H4 (cell line): ENCODE data around the gene DISC1. TPM values are rescaled to one million over a fixed set of nuclear protein-coding genes. Genes with fewer than 3 reads are reported as not detected.
"Not testable (repeated sequence)": the region's sequence is repeated elsewhere in the genome, so short reads cannot be mapped to it uniquely, and the experiment has no call there.

Experiments
- DNase-seq: peaks from one replicate; pipeline ENCODE4 v3.0.0-alpha.2; 2015; ENCODE audit warnings: low spot score
- total RNA-seq: library from RNA; depleted of rRNA; stranded (reverse); fragments of >200 nt; shearing (Covaris generic); gene quantifications from 2 replicates; pipeline ENCODE4 v1.2.3, GENCODE V29; 2014

DISC1 gene
- total RNA-seq, 1 experiment from 2014 or later, result 3.4 TPM

- DNase-seq, result no peak
These were observed 302.7 kb downstream of the DISC1 start for GRCh38 chr1:231929311-231929710.

GRCh38 chr1:231930257-231930947 is 303.8 kb downstream of the DISC1 start:
- no peak for DNase-seq

- no peak for DNase-seq
These were observed 304.6 kb downstream of the DISC1 start for GRCh38 chr1:231931146-231931545.

GRCh38 chr1:231931846-231932454 is 305.4 kb downstream of the DISC1 start:
- no peak for DNase-seq

DNA sequence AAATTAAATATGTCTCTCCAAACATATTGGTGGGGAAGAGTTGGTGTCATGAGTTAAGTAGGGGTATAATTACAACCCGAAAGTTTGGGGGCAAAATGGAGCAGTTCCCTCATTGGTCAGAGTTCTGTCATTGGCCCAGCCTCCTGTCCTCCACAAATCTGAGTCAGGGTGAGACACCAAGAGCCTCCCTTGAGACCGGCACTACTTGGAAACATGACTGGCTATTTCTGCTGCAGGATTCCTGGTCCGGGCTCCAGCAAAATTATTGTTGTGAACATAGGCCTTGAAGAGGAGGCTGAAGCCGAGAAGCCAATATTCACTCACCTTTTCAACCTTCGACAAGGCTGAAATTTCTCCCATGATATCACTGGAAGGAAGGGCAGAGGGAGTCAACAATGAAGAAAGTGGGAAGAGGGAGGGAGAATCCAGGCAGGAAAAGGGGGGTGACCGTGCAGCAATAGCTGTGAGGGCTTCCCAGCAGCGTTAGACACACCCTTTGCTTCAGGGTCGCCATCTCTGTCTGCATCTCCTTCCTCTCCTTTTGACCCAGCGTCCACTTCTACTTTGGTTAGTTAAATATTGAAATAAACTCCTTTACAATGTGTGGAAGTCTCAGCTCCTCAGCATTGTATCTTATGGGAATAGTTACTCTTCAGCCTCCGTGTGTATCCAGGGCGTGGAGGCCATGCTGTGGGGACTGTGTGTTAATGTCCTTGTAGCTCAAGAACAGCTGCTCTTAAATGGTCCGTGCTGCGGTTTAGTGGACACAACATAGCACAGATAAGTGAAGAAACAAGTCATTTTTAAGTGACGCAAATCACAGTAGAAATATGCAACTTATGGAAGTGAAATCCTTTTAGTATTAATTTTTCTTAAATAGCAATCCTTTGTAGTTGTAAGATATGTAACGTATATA is 307.4 kb downstream of the DISC1 start:
- DNase-seq, result no peak

GRCh38 chr1:231934797-231935196 is 308.2 kb downstream of the DISC1 start:
- peak; percentile 62 for DNase-seq

DNA sequence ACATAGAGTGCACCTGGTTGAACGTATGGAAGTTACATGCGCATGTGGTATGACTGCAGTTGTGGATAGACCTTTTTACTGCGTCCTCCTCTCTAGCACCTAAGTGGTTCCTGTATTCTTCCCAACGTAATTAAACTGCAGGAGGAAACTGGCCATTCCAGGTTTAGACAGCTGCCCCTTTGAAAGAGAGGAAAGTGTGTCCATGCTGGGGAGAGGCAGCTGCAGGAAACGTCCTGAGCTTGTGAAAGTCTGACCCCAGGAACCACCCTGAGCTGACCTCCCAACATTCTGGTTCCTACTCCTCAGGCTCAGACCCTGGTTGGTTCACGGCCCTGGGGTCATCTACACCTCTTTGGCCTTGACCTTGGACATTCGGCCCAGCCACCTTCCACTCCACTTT is 309.3 kb downstream of the DISC1 start:
- DNase-seq, result no peak

GRCh38 chr1:231936983-231937775 is 310.6 kb downstream of the DISC1 start:
- DNase-seq, result no peak

- DNase-seq, result no peak
These were observed 311.6 kb downstream of the DISC1 start for GRCh38 chr1:231938211-231938610.

GRCh38 chr1:231938711-231939110 is 312.1 kb downstream of the DISC1 start:
- DNase-seq, result no peak

DNA sequence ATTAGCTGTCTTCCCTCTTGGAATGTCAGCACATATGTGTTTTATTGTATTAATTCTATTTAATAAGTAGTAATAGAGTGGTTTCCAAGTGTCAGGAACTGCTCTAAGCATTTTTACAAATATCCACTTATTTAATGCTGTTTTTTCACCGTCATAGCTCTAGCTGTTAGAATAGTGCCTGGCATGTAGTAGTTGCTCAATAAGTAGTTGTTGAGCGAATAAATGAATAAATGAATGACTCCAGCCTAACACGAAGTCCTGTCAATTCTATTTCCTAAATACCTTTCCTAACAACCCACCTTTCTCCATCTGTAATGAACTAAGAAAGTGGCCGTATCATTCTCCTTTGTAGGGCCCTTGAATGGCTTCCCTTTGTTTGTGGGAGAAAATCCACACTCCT is 312.5 kb downstream of the DISC1 start:
- no peak for DNase-seq

DNA sequence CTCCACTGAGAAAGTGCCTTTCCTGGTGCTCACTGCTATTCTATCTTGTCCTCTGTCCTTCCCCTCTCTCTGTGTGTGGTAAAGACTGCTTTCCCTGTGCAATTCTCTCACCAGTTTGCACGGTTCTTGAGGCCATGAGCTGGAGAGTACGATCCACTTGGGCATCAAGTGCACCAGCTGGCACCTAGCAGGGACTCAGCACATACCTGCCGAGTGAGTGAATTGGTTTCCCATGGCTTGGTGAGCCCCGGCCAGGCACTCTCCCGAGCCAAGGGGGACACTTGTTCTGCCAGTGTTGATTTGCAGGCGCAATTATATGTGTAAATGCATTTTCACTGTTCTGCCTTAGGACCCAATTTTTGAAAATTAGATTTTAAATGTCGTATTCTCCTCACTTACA is 313.5 kb downstream of the DISC1 start:
- no peak for DNase-seq

GRCh38 chr1:231940701-231941100 is 314.1 kb downstream of the DISC1 start:
- DNase-seq, result no peak

DNA sequence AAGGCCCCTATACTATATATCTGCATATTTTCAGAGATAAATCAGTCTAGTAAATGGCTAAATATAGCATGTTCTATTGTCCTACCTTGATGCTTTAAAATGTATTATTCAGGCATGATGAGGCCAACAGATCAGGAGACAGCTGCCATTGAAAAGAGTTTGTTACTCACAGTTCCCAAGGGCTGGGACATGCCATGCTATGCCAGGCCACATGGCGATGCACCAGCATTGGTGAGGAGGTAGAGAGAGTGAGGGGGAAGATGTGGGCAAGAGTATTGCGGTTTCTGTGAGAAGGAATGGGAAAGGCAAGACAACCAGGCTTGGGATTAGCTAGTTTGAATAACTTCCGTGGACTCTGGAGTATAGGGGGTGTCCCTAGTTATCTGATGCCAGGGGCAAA is 316.5 kb downstream of the DISC1 start:
- no peak for DNase-seq

- not testable (repeated sequence) for DNase-seq
These were observed 321.5 kb downstream of the DISC1 start for GRCh38 chr1:231948102-231948501.

DNA sequence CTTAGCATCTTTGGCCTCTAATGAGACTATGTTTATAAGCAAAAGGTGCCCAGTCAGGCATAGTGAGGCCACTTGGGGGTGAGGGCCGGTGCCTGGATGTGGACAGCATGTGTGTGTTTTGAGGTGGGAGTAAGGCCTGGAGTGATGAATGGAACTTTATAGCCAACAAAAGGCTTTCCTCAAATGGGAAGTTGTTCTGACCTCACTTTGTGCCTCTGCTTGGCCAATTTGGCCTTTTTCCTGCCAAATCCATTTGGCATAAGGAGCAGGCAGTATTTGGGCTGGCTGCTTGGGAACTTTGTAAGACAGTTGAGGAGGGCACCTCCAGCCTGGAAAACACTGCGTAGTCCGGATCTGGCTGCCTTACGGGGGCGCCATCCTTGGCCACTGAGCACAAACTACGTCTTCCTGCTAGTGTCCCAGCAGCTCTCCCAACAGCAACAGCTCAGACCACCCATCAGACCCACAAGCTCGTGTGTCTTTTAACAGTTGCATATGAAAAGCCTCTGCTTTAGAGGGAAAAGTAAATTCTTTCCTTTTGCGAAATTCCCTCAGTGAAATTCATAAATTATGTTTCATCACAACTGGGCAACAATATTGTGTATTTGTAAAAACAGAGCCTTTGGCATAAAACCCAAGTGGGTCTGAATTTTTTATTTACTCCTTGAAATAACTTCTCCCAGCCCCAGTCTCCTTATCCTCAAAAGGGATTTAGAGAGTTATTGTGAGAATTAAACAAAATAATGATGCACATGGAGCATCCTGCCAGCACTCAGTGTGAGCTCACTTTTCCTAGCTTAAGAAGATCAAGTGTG is 322.9 kb downstream of the DISC1 start:
- DNase-seq, result no peak

DNA sequence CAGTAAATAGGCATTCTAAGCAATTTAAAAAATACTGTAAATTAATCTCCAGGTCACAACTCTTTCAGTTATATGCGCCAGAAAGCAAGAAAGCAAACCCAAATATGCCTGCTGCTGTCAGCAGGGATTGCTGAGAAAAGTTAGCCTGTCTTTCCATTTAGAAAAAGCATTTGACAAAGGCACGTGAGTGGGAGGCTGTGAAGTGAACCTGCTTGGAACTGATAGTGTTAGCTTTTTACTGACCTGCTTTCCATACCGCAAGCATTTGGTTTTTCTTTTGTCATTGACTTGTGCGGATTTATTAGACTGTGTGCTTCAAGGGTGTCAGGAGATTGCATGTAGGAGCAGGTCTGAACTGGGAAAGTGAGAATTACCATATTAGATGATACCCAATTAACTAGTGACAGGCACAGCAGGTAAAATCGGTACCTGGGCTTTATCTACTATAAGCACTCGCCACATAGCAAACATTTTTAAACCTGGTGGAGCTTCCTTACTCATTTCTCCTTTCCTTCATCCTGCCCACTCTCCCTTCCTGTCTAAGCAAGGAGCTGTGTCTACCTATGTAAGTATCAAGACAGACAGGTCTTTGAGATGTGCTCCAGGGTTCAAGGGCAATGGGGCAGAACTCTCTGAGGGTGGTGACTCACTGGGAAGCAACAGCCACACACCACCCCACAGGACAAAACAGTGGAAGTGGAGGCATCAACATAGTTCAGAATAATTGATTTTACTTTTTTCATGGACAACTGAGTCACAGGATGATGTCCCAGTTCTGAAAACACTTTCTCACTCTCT is 323.9 kb downstream of the DISC1 start:
- DNase-seq, result no peak

DNA sequence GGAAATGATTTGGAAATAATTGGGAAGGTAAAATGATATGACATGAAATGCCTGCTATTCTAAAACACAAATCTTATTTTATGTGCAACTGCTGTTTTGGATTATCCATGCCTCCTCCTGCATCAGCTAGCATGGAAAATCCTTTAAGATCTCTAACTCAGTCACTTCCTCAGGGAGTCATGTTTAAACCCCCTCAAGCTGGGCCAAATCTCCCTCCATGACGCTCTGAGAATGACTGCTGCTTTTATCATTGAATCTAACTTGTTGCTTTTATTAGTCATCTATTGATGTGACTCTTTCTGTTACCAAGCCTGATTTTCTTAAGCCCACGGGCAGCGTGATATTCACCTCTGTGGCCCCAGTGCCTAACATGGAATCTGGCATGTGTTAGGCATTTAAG is 324.8 kb downstream of the DISC1 start:
- no peak for DNase-seq

DNA sequence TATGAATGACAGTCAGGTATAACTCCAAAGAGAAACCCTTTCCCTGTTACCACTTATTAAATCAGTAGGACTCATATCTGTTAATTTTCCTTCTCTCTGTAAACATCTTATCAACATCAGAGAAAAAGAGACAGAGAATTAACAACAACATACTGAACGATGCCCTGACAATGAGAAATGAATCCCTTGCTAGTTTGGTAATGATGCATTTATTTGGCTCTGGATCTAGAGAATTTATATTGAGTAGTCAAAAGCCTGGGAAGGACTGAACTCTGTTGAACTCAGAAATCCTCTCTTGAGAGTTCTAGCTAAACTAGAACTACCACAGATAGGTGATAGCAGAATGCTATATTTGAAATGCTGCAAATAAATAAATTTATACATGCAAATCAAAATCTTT is 325.6 kb downstream of the DISC1 start:
- no peak for DNase-seq

GRCh38 chr1:231953660-231954059 is 327.1 kb downstream of the DISC1 start:
- DNase-seq, result no peak
